Left ventricle myocardium inferior (tissue), 1 donor: Measurements from ENCODE around the gene ERLEC1. TPM values are rescaled to one million over a fixed set of nuclear protein-coding genes. Genes with fewer than 3 reads are reported as not detected.

Source experiments
- DNase-seq: peaks from one replicate; pipeline ENCODE4 v3.0.0-alpha.2; 2020
- H3K27ac ChIP-seq: fragments of 200-600 bp; replicated peaks from 2 replicates; pipeline ENCODE4 v1.8.0; 2021
- H3K27me3 ChIP-seq: fragments of 200-600 bp; 2 replicates; pipeline ENCODE4 v1.8.0; 2021; ENCODE audit warnings: low read depth
- H3K36me3 ChIP-seq: fragments of 200-600 bp; 2 replicates; pipeline ENCODE4 v1.8.0; 2021
- H3K4me1 ChIP-seq: fragments of 200-600 bp; 2 replicates; pipeline ENCODE4 v1.8.0; 2021
- H3K4me3 ChIP-seq: fragments of 200-600 bp; 2 replicates; pipeline ENCODE4 v1.8.0; 2021; ENCODE audit warnings: mild to moderate bottlenecking, moderate library complexity
- H3K9me3 ChIP-seq: fragments of 200-600 bp; replicated peaks from 2 replicates; pipeline ENCODE4 v1.8.0; 2021
- CTCF ChIP-seq: fragments of 200-600 bp; IDR thresholded peaks from 2 replicates; pipeline ENCODE4 v1.8.0; 2021; ENCODE audit warnings: antibody characterized with exemption, mild to moderate bottlenecking, borderline replicate concordance
- intact Hi-C: fragments of 100-400 bp; cut with micrococcal nuclease; formaldehyde crosslinking; loops from one replicate; pipeline ENCODE4 v1.11.0; 2022
- total RNA-seq: library from RNA; stranded (reverse); fragmentation: NEBNext Ultra II Directional; extraction: Animal tissue kit (Norgen Biotek cat#: 25700); gene quantifications from one replicate; pipeline ENCODE4 v1.2.1, GENCODE V29; 2021
- donor health status: DM: no; HTN: yes; CAD: no; lungs with severe emphysema.

The ERLEC1 gene
- total RNA-seq, 1 donor from 2014 or later, result 44.3 TPM

DNA sequence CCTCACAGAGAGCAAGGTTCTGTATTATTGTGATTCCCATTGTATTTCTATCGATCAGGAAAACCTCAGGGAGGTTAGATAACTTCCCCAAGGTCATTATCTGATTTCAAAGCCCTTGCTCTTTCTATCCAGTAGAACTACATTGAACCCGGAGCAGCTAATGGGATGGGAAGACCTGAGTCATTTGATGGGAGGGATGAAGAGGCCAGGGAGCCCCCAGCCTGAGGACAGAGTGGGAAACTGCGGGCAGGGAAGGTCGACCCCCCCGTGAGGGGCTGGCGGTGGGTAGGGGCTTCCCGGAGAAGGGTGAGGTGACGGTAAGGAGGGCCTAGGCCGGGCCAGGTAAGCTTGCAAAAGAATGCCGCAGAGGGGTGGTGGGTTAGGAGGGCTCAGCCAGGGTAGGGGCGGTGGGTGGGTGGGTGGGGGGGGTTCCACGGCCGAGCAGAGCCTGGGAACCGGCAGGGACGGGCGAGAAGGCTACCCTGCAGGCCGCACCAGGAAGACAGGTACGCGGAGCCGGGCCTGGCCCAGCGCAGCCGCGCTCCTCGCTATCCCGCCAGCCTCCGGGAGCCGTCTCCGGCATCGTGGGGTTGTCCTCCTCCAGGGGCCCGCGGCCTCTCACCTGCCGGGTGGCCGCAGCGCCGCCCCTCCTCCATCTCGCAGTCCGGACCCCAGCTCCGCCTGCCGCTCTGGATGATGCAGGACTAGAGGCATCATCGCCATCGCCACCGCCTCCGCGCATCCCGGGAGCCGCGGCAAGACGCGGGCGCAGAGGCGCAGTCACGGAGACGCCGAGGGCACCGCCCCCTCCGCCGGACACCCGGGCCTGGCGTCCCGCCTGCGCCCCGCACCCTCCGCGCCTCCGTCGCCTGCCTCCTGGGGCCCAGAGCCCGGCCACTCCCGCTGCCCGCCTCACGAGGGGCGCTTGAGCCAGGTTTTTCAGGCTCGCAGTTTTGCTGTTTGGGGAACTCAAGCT, 72.7 kb downstream of the ERLEC1 start, which contains the start of gene GPR75:
Gene GPR75, minus strand, starts transcription at position 762 of the 976 bp plus-strand sequence. CDS start 5,211 bp downstream, outside the sequence.
- Histone ChIP-seq H3K36me3 (peaks cover 18% of the 10 kb centered on the region), H3K27me3 (no peaks in the 10 kb centered on the region), H3K4me3 (peak within 1 kb of the TSS; percentile 54), H3K27ac (no peak within 1 kb of the TSS), H3K4me1 (peaks cover 20% of the 10 kb centered on the region), H3K9me3 (no peaks in the 10 kb centered on the region)
- peak; percentile 29 for DNase-seq
- intact Hi-C loops, result no loop called here
- no peak for TF ChIP-seq CTCF

- no peak for TF ChIP-seq CTCF
- peaks cover 37% of the 10 kb centered on the region for H3K36me3 ChIP-seq
- DNase-seq, result no peak
- H3K9me3 ChIP-seq, result no peaks in the 10 kb centered on the region
- peaks cover 20% of the 10 kb centered on the region for H3K4me1 ChIP-seq
- intact Hi-C loops, result no loop called here
- no peaks in the 10 kb centered on the region for H3K27me3 ChIP-seq
- no peak overlapping the region for H3K27ac ChIP-seq
- H3K4me3 ChIP-seq, result no peak overlapping the region
Observed at GRCh38 chr2:53861824-53862223, 75.0 kb downstream of the ERLEC1 start.

DNA sequence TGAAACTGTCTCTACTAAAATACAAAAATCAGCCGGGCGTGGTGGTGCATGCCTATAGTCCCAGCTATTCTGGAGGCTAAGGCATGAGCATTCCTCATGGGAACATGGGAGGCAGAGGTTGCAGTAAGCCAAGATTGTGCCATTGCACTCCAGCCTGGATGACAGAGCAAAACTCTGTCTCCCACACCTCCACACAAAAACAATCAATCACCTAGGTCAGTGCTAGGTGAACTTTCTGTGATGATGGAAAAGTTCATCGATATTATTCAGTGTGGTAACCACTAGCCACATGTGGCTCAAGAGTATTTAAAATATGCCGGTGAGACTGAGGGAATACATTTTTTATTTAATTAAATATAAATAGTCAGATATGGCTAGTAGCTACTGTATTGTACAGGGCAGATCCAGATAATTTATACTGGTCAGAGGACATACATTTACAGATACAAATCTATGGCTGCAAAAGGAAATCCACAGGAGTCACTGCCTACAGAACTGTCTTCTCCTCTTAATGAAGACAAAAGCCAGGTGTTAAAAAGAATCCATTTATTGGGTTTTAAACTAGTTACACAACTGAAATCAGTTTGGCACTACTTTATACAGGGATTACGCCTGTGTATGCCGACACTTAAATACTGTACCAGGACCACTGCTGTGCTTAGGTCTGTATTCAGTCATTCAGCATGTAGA, 76.8 kb downstream of the ERLEC1 start:
- peaks cover 20% of the 10 kb centered on the region for H3K4me1 ChIP-seq
- no peak for TF ChIP-seq CTCF
- intact Hi-C loops, result no loop called here

GRCh38 chr2:53865264-53865663, 78.4 kb downstream of the ERLEC1 start:
- no peaks in the 10 kb centered on the region for H3K9me3 ChIP-seq
- peaks cover 68% of the 10 kb centered on the region for H3K36me3 ChIP-seq
- no peak overlapping the region for H3K27ac ChIP-seq
- DNase-seq, result no peak
- no peak for TF ChIP-seq CTCF
- H3K4me3 ChIP-seq, result no peak overlapping the region
- H3K4me1 ChIP-seq, result peaks cover 11% of the 10 kb centered on the region
- intact Hi-C loops, result no loop called here
- H3K27me3 ChIP-seq, result no peaks in the 10 kb centered on the region

More for the DNA sequence above, 76.8 kb downstream of the ERLEC1 start:
- Histone ChIP-seq H3K27me3 (no peaks in the 10 kb centered on the region), H3K9me3 (no peaks in the 10 kb centered on the region), H3K36me3 (peaks cover 52% of the 10 kb centered on the region), H3K4me3 (no peak overlapping the region), H3K27ac (no peak overlapping the region)
- no peak for DNase-seq

DNA sequence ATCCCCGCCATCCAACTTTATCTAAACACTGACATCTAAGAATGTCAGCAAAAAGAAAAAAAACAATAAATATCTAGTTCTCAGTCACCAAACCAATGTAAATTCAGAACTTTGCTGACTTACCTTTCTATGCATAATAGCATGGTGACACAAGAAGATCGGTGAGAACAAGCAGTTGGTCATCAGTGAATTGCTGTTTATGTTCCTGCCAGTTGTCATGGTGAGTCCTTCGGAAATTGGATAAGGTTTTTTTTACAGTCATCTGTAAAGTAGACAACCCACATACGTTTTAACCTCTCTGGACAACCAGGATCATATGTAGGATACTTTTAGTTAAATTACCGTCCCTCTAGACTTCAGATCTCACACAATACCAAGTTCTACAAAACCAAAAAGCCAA, 79.1 kb downstream of the ERLEC1 start:
- no peak for TF ChIP-seq CTCF
- no peak for DNase-seq
- Histone ChIP-seq H3K27me3 (no peaks in the 10 kb centered on the region), H3K9me3 (no peaks in the 10 kb centered on the region), H3K4me1 (peaks cover 10% of the 10 kb centered on the region), H3K36me3 (peaks cover 75% of the 10 kb centered on the region), H3K27ac (no peak overlapping the region), H3K4me3 (no peak overlapping the region)
- intact Hi-C loops, result no loop called here
